ENCODE measurements around the gene DUSP7.

Gene DUSP7

GRCh38 chr3:52086976-52087663 lies 30.7 kb upstream of the DUSP7 start:
- no peak for DNase-seq (ENCODE audit: low spot score)

GRCh38 chr3:52086461-52086860 lies 30.1 kb upstream of the DUSP7 start:
- DNase-seq (ENCODE audit: low spot score) = no peak

GRCh38 chr3:52085681-52086282 lies 29.4 kb upstream of the DUSP7 start:
- DNase-seq (ENCODE audit: low spot score) = no peak

- no peak for DNase-seq (ENCODE audit: low spot score)
These were observed 28.7 kb upstream of the DUSP7 start for GRCh38 chr3:52084954-52085680.

- DNase-seq (ENCODE audit: low spot score) = no peak
These were observed 28.0 kb upstream of the DUSP7 start for GRCh38 chr3:52084216-52084945.

- DNase-seq (ENCODE audit: low spot score) = no peak
These were observed 27.3 kb upstream of the DUSP7 start for GRCh38 chr3:52083556-52084087.

- DNase-seq (ENCODE audit: low spot score) = no peak
These were observed 26.6 kb upstream of the DUSP7 start for GRCh38 chr3:52082951-52083350.

GRCh38 chr3:52080830-52081719 lies 24.7 kb upstream of the DUSP7 start:
- DNase-seq (ENCODE audit: low spot score) = no peak

GRCh38 chr3:52079958-52080357 lies 23.6 kb upstream of the DUSP7 start:
- no peak for DNase-seq (ENCODE audit: low spot score)

GRCh38 chr3:52078781-52079560 lies 22.6 kb upstream of the DUSP7 start:
- no peak for DNase-seq (ENCODE audit: low spot score)

- DNase-seq (ENCODE audit: low spot score) = no peak
These were observed 21.6 kb upstream of the DUSP7 start for GRCh38 chr3:52077925-52078324.

GRCh38 chr3:52076896-52077780 lies 20.8 kb upstream of the DUSP7 start:
- DNase-seq (ENCODE audit: low spot score) = no peak

- no peak for DNase-seq (ENCODE audit: low spot score)
These were observed 17.1 kb upstream of the DUSP7 start for GRCh38 chr3:52073490-52073889.

GRCh38 chr3:52072471-52072870 lies 16.1 kb upstream of the DUSP7 start:
- no peak for DNase-seq (ENCODE audit: low spot score)

- no peak for DNase-seq (ENCODE audit: low spot score)
These were observed 15.6 kb upstream of the DUSP7 start for GRCh38 chr3:52072020-52072419.

GRCh38 chr3:52070724-52071621 lies 14.6 kb upstream of the DUSP7 start:
- no peak for DNase-seq (ENCODE audit: low spot score)

GRCh38 chr3:52069855-52070254 lies 13.5 kb upstream of the DUSP7 start:
- DNase-seq (ENCODE audit: low spot score) = no peak

- no peak for DNase-seq (ENCODE audit: low spot score)
These were observed 12.8 kb upstream of the DUSP7 start for GRCh38 chr3:52069135-52069534.

Measured in COLO829 (cell line).